Caki2 (cell line): Measurements from ENCODE around the gene BCL2A1. TPM values are rescaled to one million over a fixed set of nuclear protein-coding genes. Genes with fewer than 3 reads are reported as not detected.
A peak's percentile ranks its signal among the peaks of the same experiment; 100 is the strongest.
"Not testable (repeated sequence)": the region's sequence is repeated elsewhere in the genome, so short reads cannot be mapped to it uniquely, and the experiment has no call there.

Source experiments
- DNase-seq: peaks from one replicate; pipeline ENCODE4 v3.0.0-alpha.2; 2015; ENCODE audit warnings: low read depth
- in situ Hi-C: cut with HindIII; loops from 2 replicates; pipeline ENCODE4 v1.10.0; 2016; ENCODE audit warnings: low sequenced_read_pairs, low pct_unique_long_range_greater_than_20kb, mixed read lengths
- total RNA-seq: library from RNA; depleted of rRNA; stranded (reverse); fragments of >200 nt; shearing (Covaris generic); gene quantifications from 2 replicates; pipeline ENCODE4 v1.2.3, GENCODE V29; 2014; ENCODE audit warnings: low replicate concordance

The BCL2A1 gene
- total RNA-seq, 1 experiment from 2014 or later: not detected

GRCh38 chr15:79966634-79967297 lies 4.2 kb downstream of the BCL2A1 start:
- DNase-seq: no peak
- in situ Hi-C loops: no loop called here

- DNase-seq: peak; percentile 44
- in situ Hi-C loops: no loop called here
Observed at GRCh38 chr15:79965846-79966630, 5.0 kb downstream of the BCL2A1 start.

- no peak for DNase-seq
- in situ Hi-C loops: no loop called here
Observed at GRCh38 chr15:79964232-79964805, 6.7 kb downstream of the BCL2A1 start.

GRCh38 chr15:79962921-79963320 lies 8.1 kb downstream of the BCL2A1 start:
- in situ Hi-C loops, DNase-seq: not testable (repeated sequence)

GRCh38 chr15:79962178-79962577 lies 8.8 kb downstream of the BCL2A1 start:
- no peak for DNase-seq
- in situ Hi-C loops: no loop called here

- in situ Hi-C loops: no loop called here
Observed at GRCh38 chr15:79960502-79961212, 10.3 kb downstream of the BCL2A1 start.

GRCh38 chr15:79957741-79958140 lies 13.3 kb downstream of the BCL2A1 start:
- DNase-seq: no peak
- in situ Hi-C loops: no loop called here

More at GRCh38 chr15:79960502-79961212, 10.3 kb downstream of the BCL2A1 start:
- no peak for DNase-seq

GRCh38 chr15:79956354-79956939 lies 14.5 kb downstream of the BCL2A1 start:
- in situ Hi-C loops: no loop called here
- no peak for DNase-seq

- DNase-seq: no peak
- in situ Hi-C loops: no loop called here
Observed at GRCh38 chr15:79954661-79955060, 16.3 kb downstream of the BCL2A1 start.

GRCh38 chr15:79953951-79954444 lies 17.0 kb downstream of the BCL2A1 start:
- in situ Hi-C loops: no loop called here
- no peak for DNase-seq

GRCh38 chr15:79952329-79952728 lies 18.7 kb downstream of the BCL2A1 start:
- DNase-seq: no peak
- in situ Hi-C loops: no loop called here

- in situ Hi-C loops: no loop called here
- no peak for DNase-seq
Observed at GRCh38 chr15:79950247-79950646, 20.7 kb downstream of the BCL2A1 start.

- in situ Hi-C loops: no loop called here
- DNase-seq: no peak
Observed at GRCh38 chr15:79948761-79949160, 22.2 kb downstream of the BCL2A1 start.

- DNase-seq: peak; percentile 48
- in situ Hi-C loops: no loop called here
Observed at GRCh38 chr15:79948095-79948695, 22.8 kb downstream of the BCL2A1 start.

GRCh38 chr15:79947009-79947408 lies 24.0 kb downstream of the BCL2A1 start:
- in situ Hi-C loops: no loop called here
- no peak for DNase-seq

GRCh38 chr15:79944622-79945021 lies 26.4 kb downstream of the BCL2A1 start:
- in situ Hi-C loops: no loop called here
- DNase-seq: no peak

- DNase-seq: peak; percentile 47
- in situ Hi-C loops: no loop called here
Observed at GRCh38 chr15:79943820-79944219, 27.2 kb downstream of the BCL2A1 start.
